ENCODE data around the gene INSL3. TPM values are rescaled to one million over a fixed set of nuclear protein-coding genes. Genes with fewer than 3 reads are reported as not detected.

INSL3 gene
- total RNA-seq, 1 donor from 2014 or later, result not detected

DNA sequence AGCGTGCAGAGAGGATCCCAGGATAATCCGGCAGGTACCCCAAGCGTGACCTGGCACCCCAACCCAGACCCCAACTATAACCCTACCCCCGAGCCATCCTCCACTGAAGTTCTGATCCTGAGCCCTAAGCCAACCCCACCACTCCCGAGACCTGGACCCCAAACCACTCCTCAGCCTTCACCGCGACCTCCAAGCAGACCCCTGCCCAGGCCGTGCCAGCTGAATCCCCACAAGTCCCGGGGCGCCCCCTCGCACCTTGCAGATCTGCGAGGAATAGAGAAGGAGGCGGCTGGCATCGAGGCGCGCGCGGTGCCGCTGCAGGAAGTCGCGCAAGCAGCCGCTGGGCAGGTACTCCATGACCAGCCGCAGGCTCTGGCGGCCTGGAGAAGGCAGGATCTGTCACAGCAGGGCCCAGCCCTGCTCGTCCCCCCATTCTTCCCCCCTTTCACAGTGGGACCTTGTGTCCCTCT is 10.1 kb upstream of the INSL3 start:
- Histone ChIP-seq H2AFZ (replicated peaks) (peak overlapping the region; percentile 64), H3K27ac (no peak overlapping the region), H3K4me3 (peak overlapping the region; percentile 54), H3K4me2 (peak overlapping the region; percentile 79), H3K4me1 (peaks cover 13% of the 10 kb centered on the region), H3K27me3 (peaks cover 20% of the 10 kb centered on the region), H3K36me3 (no peaks in the 10 kb centered on the region), H3F3A (ENCODE audit: low read depth) (peaks cover 38% of the 10 kb centered on the region), H4K20me1 (ENCODE audit: low read depth) (peaks cover 4% of the 10 kb centered on the region), H3K79me2 (ENCODE audit: low read depth) (no peaks in the 10 kb centered on the region), H3K9ac (no peak overlapping the region), H3K9me3 (ENCODE audit: low read depth) (no peaks in the 10 kb centered on the region)
- no peaks in the 10 kb centered on the region for H3K9me3 Mint-ChIP-seq
- peak overlapping the region; percentile 69 for H3K4me3 Mint-ChIP-seq
- DNase-seq (ENCODE audit: low spot score), result peak; percentile 49
- H3K4me1 Mint-ChIP-seq, result peaks cover 27% of the 10 kb centered on the region
- H3K27me3 Mint-ChIP-seq (ENCODE audit: insufficient read depth, low read depth), result peaks cover 6% of the 10 kb centered on the region
- H3K36me3 Mint-ChIP-seq, result no peaks in the 10 kb centered on the region
- peak overlapping the region; percentile 82 for H3K27ac Mint-ChIP-seq
- peak; percentile 34 for TF ChIP-seq EZH2 (IDR thresholded peaks at IDR 0.05)
- TF ChIP-seq EZH2phosphoT487 (IDR thresholded peaks at IDR 0.05), result peak; percentile 34
- TF ChIP-seq, protein P1, sequence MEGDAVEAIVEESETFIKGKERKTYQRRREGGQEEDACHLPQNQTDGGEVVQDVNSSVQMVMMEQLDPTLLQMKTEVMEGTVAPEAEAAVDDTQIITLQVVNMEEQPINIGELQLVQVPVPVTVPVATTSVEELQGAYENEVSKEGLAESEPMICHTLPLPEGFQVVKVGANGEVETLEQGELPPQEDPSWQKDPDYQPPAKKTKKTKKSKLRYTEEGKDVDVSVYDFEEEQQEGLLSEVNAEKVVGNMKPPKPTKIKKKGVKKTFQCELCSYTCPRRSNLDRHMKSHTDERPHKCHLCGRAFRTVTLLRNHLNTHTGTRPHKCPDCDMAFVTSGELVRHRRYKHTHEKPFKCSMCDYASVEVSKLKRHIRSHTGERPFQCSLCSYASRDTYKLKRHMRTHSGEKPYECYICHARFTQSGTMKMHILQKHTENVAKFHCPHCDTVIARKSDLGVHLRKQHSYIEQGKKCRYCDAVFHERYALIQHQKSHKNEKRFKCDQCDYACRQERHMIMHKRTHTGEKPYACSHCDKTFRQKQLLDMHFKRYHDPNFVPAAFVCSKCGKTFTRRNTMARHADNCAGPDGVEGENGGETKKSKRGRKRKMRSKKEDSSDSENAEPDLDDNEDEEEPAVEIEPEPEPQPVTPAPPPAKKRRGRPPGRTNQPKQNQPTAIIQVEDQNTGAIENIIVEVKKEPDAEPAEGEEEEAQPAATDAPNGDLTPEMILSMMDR (IDR thresholded peaks at IDR 0.05), result no peak

DNA sequence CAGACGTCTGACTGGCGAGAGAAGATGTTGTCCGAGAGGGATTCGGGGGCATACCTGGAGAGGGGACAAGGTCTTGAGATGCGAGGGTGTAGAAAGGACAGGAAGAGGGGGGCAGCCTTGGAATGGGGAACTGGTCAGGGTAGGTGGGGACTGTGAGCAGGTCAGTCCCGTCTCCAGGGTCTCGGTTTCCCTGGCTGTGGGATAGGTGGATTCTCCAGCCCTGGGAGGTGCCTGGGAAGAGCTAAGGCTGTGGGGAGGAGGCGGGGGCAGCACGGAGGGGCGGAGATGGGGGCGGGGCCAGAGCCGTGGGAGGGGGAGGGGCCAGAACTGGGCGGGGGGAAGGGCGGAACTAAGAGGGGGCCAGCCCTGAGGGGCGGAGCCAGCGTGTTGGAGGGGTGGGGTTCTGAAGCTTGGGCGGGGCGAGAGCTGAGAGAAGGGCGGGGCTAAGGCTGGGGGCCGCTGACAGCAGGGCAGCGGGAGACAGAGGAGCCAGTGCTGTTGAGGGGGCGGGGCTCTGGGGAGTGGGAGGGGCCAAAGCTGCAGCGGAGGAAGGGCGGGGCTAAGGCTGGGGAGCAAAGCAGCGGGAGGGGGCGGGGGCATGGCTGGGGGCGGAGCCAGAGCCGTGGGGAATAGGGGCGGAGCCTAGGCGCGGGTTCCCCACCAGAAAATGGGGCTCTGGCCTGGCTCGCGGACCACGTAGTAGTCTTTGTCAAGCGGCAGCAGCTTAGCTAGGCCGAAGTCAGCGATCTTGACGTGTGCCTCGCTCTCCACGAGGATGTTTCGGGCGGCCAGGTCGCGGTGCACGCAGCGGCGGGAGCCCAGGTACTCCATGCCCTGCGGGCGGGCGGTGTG is 9.5 kb upstream of the INSL3 start:
- Histone ChIP-seq H3K27ac (peak overlapping the region; percentile 15), H3K36me3 (no peaks in the 10 kb centered on the region)
- peak overlapping the region; percentile 86 for H3K4me3 Mint-ChIP-seq

DNA sequence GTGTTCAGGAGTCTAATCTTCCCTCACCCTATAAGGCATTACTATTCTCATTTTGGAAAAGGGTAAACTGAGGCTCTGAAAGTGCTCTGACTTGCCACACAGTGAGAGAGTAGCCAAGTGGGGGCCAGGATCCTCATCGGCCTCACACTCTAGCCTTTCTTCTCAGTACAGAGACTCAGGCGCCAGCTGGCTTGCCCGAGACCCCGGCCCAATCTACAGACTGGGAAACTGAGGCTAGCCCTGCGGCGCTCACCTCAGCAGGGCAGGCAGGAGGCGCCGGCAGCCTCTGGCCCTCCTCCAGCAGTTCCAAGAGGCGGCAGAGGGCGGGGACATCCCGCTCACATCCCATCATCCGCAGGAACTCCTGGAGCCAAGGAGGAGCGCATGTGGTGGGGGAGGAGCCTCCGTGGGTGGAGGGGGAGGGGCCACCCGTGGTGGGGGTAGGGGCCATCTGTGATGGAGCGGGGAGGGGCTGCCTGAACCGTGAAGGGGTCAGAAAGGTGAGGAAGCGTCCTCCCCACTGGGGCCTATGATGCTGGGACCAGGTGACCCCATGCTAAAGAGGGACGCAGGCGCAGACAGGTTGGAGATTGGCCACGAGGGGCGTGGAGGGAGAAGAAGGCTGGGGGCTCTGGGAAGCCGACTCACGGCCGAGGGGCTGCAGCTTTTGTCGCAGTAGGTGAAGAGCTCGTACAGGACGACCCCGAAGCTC is 8.7 kb upstream of the INSL3 start:
- H3K27ac ChIP-seq, result peak overlapping the region; percentile 15
- no peak overlapping the region for H3K27ac Mint-ChIP-seq
- H3K27me3 ChIP-seq, result peaks cover 20% of the 10 kb centered on the region
- peak overlapping the region; percentile 86 for H3K4me3 Mint-ChIP-seq
- H3K4me2 ChIP-seq, result peak overlapping the region; percentile 79
- H3K4me1 Mint-ChIP-seq, result peaks cover 19% of the 10 kb centered on the region
- no peaks in the 10 kb centered on the region for H3K9me3 Mint-ChIP-seq
- TF ChIP-seq EZH2 (IDR thresholded peaks at IDR 0.05), result no peak
- TF ChIP-seq, protein P1 (IDR thresholded peaks at IDR 0.05), result peak; percentile 13
- peaks cover 6% of the 10 kb centered on the region for H3K27me3 Mint-ChIP-seq (ENCODE audit: insufficient read depth, low read depth)
- peaks cover 10% of the 10 kb centered on the region for H3K4me1 ChIP-seq
- no peak overlapping the region for H3K9ac ChIP-seq
- DNase-seq (ENCODE audit: low spot score), result peak; percentile 89
- no peaks in the 10 kb centered on the region for H3K36me3 ChIP-seq
- peaks cover 4% of the 10 kb centered on the region for H4K20me1 ChIP-seq (ENCODE audit: low read depth)
- H3K79me2 ChIP-seq (ENCODE audit: low read depth), result no peaks in the 10 kb centered on the region
- H3F3A ChIP-seq (ENCODE audit: low read depth), result peaks cover 35% of the 10 kb centered on the region
- H2AFZ ChIP-seq (replicated peaks), result peak overlapping the region; percentile 46
- H3K9me3 ChIP-seq (ENCODE audit: low read depth), result no peaks in the 10 kb centered on the region
- H3K36me3 Mint-ChIP-seq, result no peaks in the 10 kb centered on the region
- peak overlapping the region; percentile 49 for H3K4me3 ChIP-seq

More for the DNA sequence above, 9.5 kb upstream of the INSL3 start:
- H3K27me3 Mint-ChIP-seq (ENCODE audit: insufficient read depth, low read depth), result peaks cover 6% of the 10 kb centered on the region
- peaks cover 26% of the 10 kb centered on the region for H3K4me1 Mint-ChIP-seq
- H3K36me3 Mint-ChIP-seq, result no peaks in the 10 kb centered on the region
- peaks cover 13% of the 10 kb centered on the region for H3K4me1 ChIP-seq
- H3K27me3 ChIP-seq, result peaks cover 20% of the 10 kb centered on the region
- H3K9ac ChIP-seq, result no peak overlapping the region
- peak overlapping the region; percentile 79 for H3K4me2 ChIP-seq
- TF ChIP-seq EZH2 (IDR thresholded peaks at IDR 0.05), result no peak
- TF ChIP-seq, protein P1 (IDR thresholded peaks at IDR 0.05), result peak; percentile 0
- no peaks in the 10 kb centered on the region for H3K9me3 ChIP-seq (ENCODE audit: low read depth)
- peak overlapping the region; percentile 54 for H3K4me3 ChIP-seq
- H2AFZ ChIP-seq (replicated peaks), result peak overlapping the region; percentile 64
- H4K20me1 ChIP-seq (ENCODE audit: low read depth), result peaks cover 4% of the 10 kb centered on the region
- H3F3A ChIP-seq (ENCODE audit: low read depth), result peaks cover 38% of the 10 kb centered on the region
- no peaks in the 10 kb centered on the region for H3K9me3 Mint-ChIP-seq
- H3K27ac Mint-ChIP-seq, result no peak overlapping the region
- peak; percentile 96 for DNase-seq (ENCODE audit: low spot score)
- H3K79me2 ChIP-seq (ENCODE audit: low read depth), result no peaks in the 10 kb centered on the region

All from neural progenitor cell (in vitro differentiated cells).